ENCODE results near the gene TMIGD3.

- TF ChIP-seq PKNOX1 (IDR thresholded peaks at IDR 0.05) (no peak), SUZ12 (IDR thresholded peaks at IDR 0.05) (no peak), FOXK2 (IDR thresholded peaks at IDR 0.05) (no peak)
These were observed 37.7 kb downstream of the TMIGD3 start for GRCh38 chr1:111465754-111466153.
